ENCODE measurements around the gene ALG11. TPM values are rescaled to one million over a fixed set of nuclear protein-coding genes. Genes with fewer than 3 reads are reported as not detected.
"Not testable (repeated sequence)": the region's sequence is repeated elsewhere in the genome, so short reads cannot be mapped to it uniquely, and the experiment has no call there.

The ALG11 gene
- total and polyA plus RNA-seq, 8 donors = 2.5 to 22.1 (median 14.7) TPM

- intact Hi-C loops (cut with DNase I) = no loop called here
- no peak for TF ChIP-seq CTCF (IDR thresholded peaks at IDR 0.05)
- no peaks in the 10 kb centered on the region for H3K27me3 ChIP-seq
- FAIRE-seq (no peak), ATAC-seq (peak; percentile 81 to 92 (median 85)), DNase-seq (peak in 1 of 6 donors; percentile 14)
- H3K9me3 ChIP-seq = no peaks in the 10 kb centered on the region
- H3K36me3 ChIP-seq = peaks cover 0 to 18% (median 0%) of the 10 kb centered on the region in 3 donors
- H3K27ac ChIP-seq = no peak overlapping the region
- H3K4me3 ChIP-seq = no peak overlapping the region
- H3K4me1 ChIP-seq = peaks cover 0 to 18% (median 12%) of the 10 kb centered on the region in 3 donors
- 87 to 91% methylated on average over 8 of the region's 8 CpGs for WGBS, 2 donors
Observed at GRCh38 chr13:52025475-52026245, 13.5 kb downstream of the ALG11 start.

GRCh38 chr13:52026246-52026626 is 14.0 kb downstream of the ALG11 start:
- no peaks in the 10 kb centered on the region for H3K27me3 ChIP-seq
- 94 to 98% methylated on average over 3 of the region's 3 CpGs for WGBS, 2 donors
- no peak for DNase-seq
- H3K4me3 ChIP-seq = no peak overlapping the region
- H3K36me3 ChIP-seq = peaks cover 0 to 18% (median 0%) of the 10 kb centered on the region in 3 donors
- peak in 2 of 4 donors; percentile 9 to 37 for ATAC-seq
- no peak for FAIRE-seq
- no peak for TF ChIP-seq CTCF (IDR thresholded peaks at IDR 0.05)
- H3K4me1 ChIP-seq = peaks cover 0 to 18% (median 12%) of the 10 kb centered on the region in 3 donors
- intact Hi-C loops (cut with DNase I) = no loop called here
- no peaks in the 10 kb centered on the region for H3K9me3 ChIP-seq
- H3K27ac ChIP-seq = no peak overlapping the region

- H3K27ac ChIP-seq = no peak overlapping the region
- TF ChIP-seq CTCF (IDR thresholded peaks at IDR 0.05) = no peak
- ATAC-seq (no peak), FAIRE-seq (no peak), DNase-seq (no peak)
- H3K4me1 ChIP-seq = peaks cover 0 to 18% (median 12%) of the 10 kb centered on the region in 3 donors
- no peaks in the 10 kb centered on the region for H3K27me3 ChIP-seq
- 96 to 98% methylated on average over 1 of the region's 1 CpG for WGBS, 2 donors
- intact Hi-C loops (cut with DNase I) = no loop called here
- peaks cover 0 to 16% (median 0%) of the 10 kb centered on the region in 3 donors for H3K36me3 ChIP-seq
- H3K4me3 ChIP-seq = no peak overlapping the region
- H3K9me3 ChIP-seq = no peaks in the 10 kb centered on the region
Observed at GRCh38 chr13:52027832-52028231, 15.6 kb downstream of the ALG11 start.

- no peaks in the 10 kb centered on the region for H3K27me3 ChIP-seq
- H3K9me3 ChIP-seq = no peaks in the 10 kb centered on the region
- DNase-seq (peak in 1 of 6 donors; percentile 17), ATAC-seq (no peak), FAIRE-seq (no peak)
- no peak for TF ChIP-seq CTCF (IDR thresholded peaks at IDR 0.05)
- H3K27ac ChIP-seq = no peak overlapping the region
- 71 to 79% methylated on average over 4 of the region's 4 CpGs for WGBS, 2 donors
- no peak overlapping the region for H3K4me3 ChIP-seq
- H3K4me1 ChIP-seq = peaks cover 0 to 18% (median 12%) of the 10 kb centered on the region in 3 donors
- intact Hi-C loops (cut with DNase I) = no loop called here
- H3K36me3 ChIP-seq = peaks cover 0 to 8% (median 0%) of the 10 kb centered on the region in 3 donors
Observed at GRCh38 chr13:52029569-52029968, 17.4 kb downstream of the ALG11 start.

- DNase-seq; H3K9me3 ChIP-seq; intact Hi-C loops (cut with DNase I); H3K27ac ChIP-seq; FAIRE-seq; H3K4me3 ChIP-seq; H3K27me3 ChIP-seq; H3K36me3 ChIP-seq; ATAC-seq: not testable (repeated sequence)
- 98 to 99% methylated on average over 4 to 6 of the region's 6 CpGs for WGBS, 2 donors
- peaks cover 0 to 18% (median 11%) of the 10 kb centered on the region in 3 donors for H3K4me1 ChIP-seq
Observed at GRCh38 chr13:52030401-52030800, 18.2 kb downstream of the ALG11 start.

Data from pancreas (tissue), 10 donors.